PC-9 (cell line): ENCODE results near the gene CDC20. TPM values are rescaled to one million over a fixed set of nuclear protein-coding genes. Genes with fewer than 3 reads are reported as not detected.

Experiments
- BruUV-seq: library from RNA; stranded (reverse); fragments of 400-500 nt; replicated peaks from 2 replicates; lab custom pipeline; 2021; lab: Mats Ljungman, UMichigan
- CTCF ChIA-PET: fragments of 300-600 bp; sonication (Branson Sonifier 250); formaldehyde crosslinking; loops from one replicate; lab custom pipeline; 2022; ENCODE audit warnings: antibody characterized with exemption; lab: Charles Lee
- POLR2A ChIA-PET: fragments of 300-600 bp; sonication (Branson Sonifier 250); formaldehyde crosslinking; loops from one replicate; lab custom pipeline; 2022; ENCODE audit warnings: antibody characterized with exemption; ENCODE audit not compliant: unreplicated experiment; lab: Charles Lee
- DNase-seq, 2 experiments: peaks; one replicate each; pipeline versions ENCODE4 v3.0.0 to v3.0.0-alpha.2; 2015 to 2022; ENCODE audit warnings: mixed read lengths in 1 of 2
- H2AFZ ChIP-seq: fragments of 200-600 bp; sonication (generic); 2 replicates; pipeline ENCODE4 v1.8.1; 2017; ENCODE audit warnings: antibody characterized with exemption
- H3F3A ChIP-seq: fragments of 200-600 bp; sonication (generic); 2 replicates; pipeline ENCODE4 v1.8.1; 2017; ENCODE audit warnings: antibody characterized with exemption, mild to moderate bottlenecking, low read depth; ENCODE audit not compliant: insufficient read depth
- H3K27ac ChIP-seq: fragments of 200-600 bp; sonication (generic); 2 replicates; pipeline ENCODE4 v1.6.1; 2016; ENCODE audit warnings: mixed run types
- H3K27me3 ChIP-seq: fragments of 200-600 bp; sonication (generic); 2 replicates; pipeline ENCODE4 v1.6.1; 2016; ENCODE audit warnings: low read depth, mixed run types; ENCODE audit not compliant: insufficient read depth
- H3K36me3 ChIP-seq: fragments of 200-600 bp; sonication (generic); 2 replicates; pipeline ENCODE4 v1.6.1; 2016; ENCODE audit warnings: low read depth, mixed run types
- H3K4me1 ChIP-seq: fragments of 200-600 bp; sonication (generic); replicated peaks from 2 replicates; pipeline ENCODE4 v1.6.1; 2016; ENCODE audit warnings: mixed run types; ENCODE audit not compliant: insufficient read depth
- H3K4me2 ChIP-seq: fragments of 200-600 bp; sonication (generic); 2 replicates; pipeline ENCODE4 v1.6.1; 2017; ENCODE audit warnings: mixed run types
- H3K4me3 ChIP-seq: fragments of 200-600 bp; sonication (generic); 2 replicates; pipeline ENCODE4 v1.6.1; 2016; ENCODE audit warnings: mixed run types
- H3K79me2 ChIP-seq: fragments of 200-600 bp; sonication (generic); 2 replicates; pipeline ENCODE4 v1.6.1; 2017; ENCODE audit warnings: low read depth, mixed run types
- H3K9me2 ChIP-seq: fragments of 200-600 bp; sonication (generic); 2 replicates; pipeline ENCODE4 v1.8.1; 2017; ENCODE audit warnings: mild to moderate bottlenecking; ENCODE audit not compliant: insufficient read depth
- H3K9me3 ChIP-seq: fragments of 200-600 bp; sonication (generic); 2 replicates; pipeline ENCODE4 v1.8.1; 2016; ENCODE audit warnings: low read depth; ENCODE audit not compliant: insufficient read depth
- H4K20me1 ChIP-seq: fragments of 200-600 bp; sonication (generic); 2 replicates; pipeline ENCODE4 v1.8.1; 2017; ENCODE audit not compliant: insufficient read depth
- EZH2 ChIP-seq: fragments of 200-600 bp; sonication (generic); IDR thresholded peaks from 2 replicates; pipeline ENCODE4 v1.8.0; 2017; ENCODE audit warnings: antibody characterized with exemption, low read depth
- intact Hi-C: fragments of 100-400 bp; cut with micrococcal nuclease; formaldehyde crosslinking; loops from one replicate; pipeline ENCODE4 v1.10.0; 2022; ENCODE audit not compliant: unreplicated experiment
- total RNA-seq: library from RNA; stranded (reverse); gene quantifications from 2 replicates; pipeline ENCODE4 v1.2.3, GENCODE V29; 2021
- TF ChIP-seq, protein P1 (sequence below): fragments of 200-600 bp; sonication (generic); conservative IDR thresholded peaks from 2 replicates; pipeline ENCODE4 v1.6.1; 2017; ENCODE audit warnings: mixed run types, antibody characterized with exemption, mild to moderate bottlenecking, moderate library complexity

Gene CDC20
- total RNA-seq, 1 experiment from 2014 or later, result 229 TPM

DNA sequence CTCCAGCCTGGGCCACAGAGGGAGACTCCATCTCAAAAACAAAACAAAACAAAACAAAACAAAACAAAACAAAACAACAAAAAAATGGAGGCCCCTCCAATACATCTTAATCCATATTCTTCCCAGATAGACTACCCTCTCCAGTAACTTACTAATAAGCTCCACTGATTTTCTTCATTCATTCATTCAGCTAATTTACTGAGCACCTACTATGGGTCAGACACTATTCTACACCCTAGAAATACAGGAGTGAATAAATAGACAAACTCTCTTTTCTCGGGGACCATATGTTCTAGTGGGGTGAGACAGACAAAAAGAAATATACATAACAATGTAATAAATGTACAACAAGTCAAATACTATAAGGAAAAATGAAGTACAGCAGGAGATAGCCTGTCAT lies 7.8 kb upstream of the CDC20 start:
- Histone ChIP-seq H3K36me3 (no peaks in the 10 kb centered on the region), H3K9me2 (no peaks in the 10 kb centered on the region), H3F3A (peaks cover 33% of the 10 kb centered on the region), H3K4me3 (no peak overlapping the region), H3K27me3 (no peaks in the 10 kb centered on the region), H3K4me1 (peaks cover 29% of the 10 kb centered on the region), H3K9me3 (no peaks in the 10 kb centered on the region), H2AFZ (no peak overlapping the region), H3K27ac (no peak overlapping the region), H3K79me2 (no peaks in the 10 kb centered on the region), H4K20me1 (no peaks in the 10 kb centered on the region), H3K4me2 (no peak overlapping the region)
- no TSS peak for BruUV-seq
- intact Hi-C loops, result no loop called here
- no peak for DNase-seq
- ChIA-PET POLR2A (no interaction called here), CTCF (no interaction called here)
- TF ChIP-seq, protein P1, sequence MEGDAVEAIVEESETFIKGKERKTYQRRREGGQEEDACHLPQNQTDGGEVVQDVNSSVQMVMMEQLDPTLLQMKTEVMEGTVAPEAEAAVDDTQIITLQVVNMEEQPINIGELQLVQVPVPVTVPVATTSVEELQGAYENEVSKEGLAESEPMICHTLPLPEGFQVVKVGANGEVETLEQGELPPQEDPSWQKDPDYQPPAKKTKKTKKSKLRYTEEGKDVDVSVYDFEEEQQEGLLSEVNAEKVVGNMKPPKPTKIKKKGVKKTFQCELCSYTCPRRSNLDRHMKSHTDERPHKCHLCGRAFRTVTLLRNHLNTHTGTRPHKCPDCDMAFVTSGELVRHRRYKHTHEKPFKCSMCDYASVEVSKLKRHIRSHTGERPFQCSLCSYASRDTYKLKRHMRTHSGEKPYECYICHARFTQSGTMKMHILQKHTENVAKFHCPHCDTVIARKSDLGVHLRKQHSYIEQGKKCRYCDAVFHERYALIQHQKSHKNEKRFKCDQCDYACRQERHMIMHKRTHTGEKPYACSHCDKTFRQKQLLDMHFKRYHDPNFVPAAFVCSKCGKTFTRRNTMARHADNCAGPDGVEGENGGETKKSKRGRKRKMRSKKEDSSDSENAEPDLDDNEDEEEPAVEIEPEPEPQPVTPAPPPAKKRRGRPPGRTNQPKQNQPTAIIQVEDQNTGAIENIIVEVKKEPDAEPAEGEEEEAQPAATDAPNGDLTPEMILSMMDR, result no peak
- TF ChIP-seq EZH2, result no peak

DNA sequence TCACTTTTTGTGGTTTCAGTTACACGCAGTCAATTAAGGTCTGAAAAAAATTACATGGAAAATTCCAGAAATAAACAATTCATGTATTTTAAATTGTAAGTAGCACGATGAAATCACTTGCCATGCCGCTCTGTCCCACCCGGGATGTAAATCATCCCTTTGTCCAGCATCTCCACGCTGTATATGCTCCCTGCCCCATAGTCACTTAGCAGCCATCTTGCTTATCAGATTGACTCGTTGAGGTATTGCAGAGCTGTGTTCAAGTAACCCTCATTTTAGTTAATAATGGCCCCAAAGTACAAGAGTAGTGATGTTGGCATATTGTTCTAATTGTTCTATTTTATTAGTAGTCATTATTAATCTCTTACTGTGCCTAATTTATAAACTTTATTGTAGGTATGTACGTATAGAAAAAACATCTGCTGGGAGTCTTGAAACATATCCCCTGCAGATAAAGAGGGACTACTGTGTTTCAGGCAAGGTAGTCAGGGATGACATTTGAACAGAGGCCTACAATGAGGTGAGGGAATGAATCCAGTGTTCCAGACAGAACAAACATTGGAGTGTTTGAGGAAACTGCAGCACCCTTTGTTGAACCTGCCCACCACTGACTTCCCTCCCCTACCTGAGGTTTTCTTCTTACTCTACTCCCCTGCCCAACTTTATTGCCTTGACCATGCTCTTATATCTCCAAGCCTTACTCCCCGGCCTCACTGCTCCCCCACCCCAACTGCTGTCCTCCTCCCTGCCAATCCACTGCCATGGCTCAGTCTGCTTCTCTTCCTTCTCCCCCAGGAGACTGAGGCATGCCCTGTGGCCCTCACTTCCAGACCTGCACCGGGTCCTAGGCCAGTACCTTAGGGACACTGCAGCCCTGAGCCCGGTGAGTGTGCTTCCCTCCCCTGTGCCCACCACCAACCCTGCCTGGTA lies 7.1 kb upstream of the CDC20 start:
- H3K4me2 ChIP-seq, result no peak overlapping the region
- CTCF ChIA-PET, result no interaction called here

DNA sequence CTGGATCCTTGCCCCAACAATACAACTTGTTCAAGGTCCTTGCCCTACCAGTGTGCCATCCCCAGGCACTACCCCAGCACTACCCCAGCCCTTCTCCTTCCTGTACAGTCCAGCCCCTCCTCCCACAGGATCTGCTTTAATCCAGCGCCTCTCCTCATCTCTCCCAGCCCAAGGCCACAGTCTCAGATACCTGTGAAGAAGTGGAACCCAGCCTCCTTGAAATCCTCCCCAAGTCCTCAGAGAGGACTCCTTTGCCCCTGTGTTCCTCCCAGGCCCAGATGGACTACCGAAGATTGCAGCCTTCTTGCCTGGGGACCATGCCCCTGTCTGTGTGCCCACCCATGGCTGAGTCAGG lies 6.5 kb upstream of the CDC20 start:
- TF ChIP-seq EZH2, result no peak
- TF ChIP-seq, protein P1, result no peak
- no TSS peak for BruUV-seq
- Histone ChIP-seq H3K36me3 (no peaks in the 10 kb centered on the region), H2AFZ (no peak overlapping the region), H3K27ac (no peak overlapping the region), H3K9me3 (no peaks in the 10 kb centered on the region), H3K9me2 (no peaks in the 10 kb centered on the region), H3K27me3 (no peaks in the 10 kb centered on the region), H3K4me2 (no peak overlapping the region), H3F3A (peaks cover 36% of the 10 kb centered on the region), H3K79me2 (peaks cover 3% of the 10 kb centered on the region; the same call in 1 of the 2 replicates), H3K4me3 (no peak overlapping the region), H4K20me1 (no peaks in the 10 kb centered on the region), H3K4me1 (peaks cover 23% of the 10 kb centered on the region)
- no peak for DNase-seq
- POLR2A ChIA-PET, result interaction anchor here (1.0 kb wide), 1 partner anchor 67 kb away, joined by 37 read pairs; the partner anchor contains the start of gene C1orf210
- CTCF ChIA-PET, result no interaction called here
- intact Hi-C loops, result no loop called here

More for the DNA sequence above, 7.1 kb upstream of the CDC20 start:
- Histone ChIP-seq H3K9me2 (no peaks in the 10 kb centered on the region), H3K27ac (no peak overlapping the region), H3K4me3 (no peak overlapping the region), H3K27me3 (no peaks in the 10 kb centered on the region), H3K9me3 (no peaks in the 10 kb centered on the region), H3F3A (peaks cover 32% of the 10 kb centered on the region), H2AFZ (no peak overlapping the region), H3K4me1 (peaks cover 25% of the 10 kb centered on the region), H4K20me1 (no peaks in the 10 kb centered on the region), H3K36me3 (no peaks in the 10 kb centered on the region), H3K79me2 (no peaks in the 10 kb centered on the region)
- DNase-seq, result no peak
- POLR2A ChIA-PET, result no interaction called here
- TF ChIP-seq, protein P1, result no peak
- TF ChIP-seq EZH2, result no peak
- intact Hi-C loops, result no loop called here
- no TSS peak for BruUV-seq
